NOMO-1 treated with dmso at 0.1 percent for 144 hours (cell line): ENCODE data around the gene BHLHA9.
"Not testable (repeated sequence)": the region's sequence is repeated elsewhere in the genome, so short reads cannot be mapped to it uniquely, and the experiment has no call there.

Experiments used
- DNase-seq: peaks from one replicate; lab custom pipeline; 2025; ENCODE audit not compliant: unreplicated experiment; lab: John Stamatoyannopoulos, UW

The BHLHA9 gene

GRCh38 chr17:1298606-1299005 is 28.4 kb downstream of the BHLHA9 start:
- no peak for DNase-seq

- DNase-seq, result no peak
Observed at GRCh38 chr17:1299552-1300370, 29.5 kb downstream of the BHLHA9 start.

- DNase-seq, result no peak
Observed at GRCh38 chr17:1300371-1300905, 30.2 kb downstream of the BHLHA9 start.

- no peak for DNase-seq
Observed at GRCh38 chr17:1301546-1301945, 31.3 kb downstream of the BHLHA9 start.

- DNase-seq, result no peak
Observed at GRCh38 chr17:1302761-1303160, 32.5 kb downstream of the BHLHA9 start.

- DNase-seq, result no peak
Observed at GRCh38 chr17:1304522-1304921, 34.3 kb downstream of the BHLHA9 start.

GRCh38 chr17:1304962-1305563 is 34.8 kb downstream of the BHLHA9 start:
- DNase-seq, result no peak

- DNase-seq, result not testable (repeated sequence)
Observed at GRCh38 chr17:1307829-1308228, 37.6 kb downstream of the BHLHA9 start.

GRCh38 chr17:1312261-1312870 is 42.1 kb downstream of the BHLHA9 start:
- no peak for DNase-seq

- no peak for DNase-seq
Observed at GRCh38 chr17:1313270-1314005, 43.2 kb downstream of the BHLHA9 start.

GRCh38 chr17:1315409-1315808 is 45.2 kb downstream of the BHLHA9 start:
- no peak for DNase-seq

- DNase-seq, result no peak
Observed at GRCh38 chr17:1315891-1316403, 45.7 kb downstream of the BHLHA9 start.
